SK-N-MC (cell line): Measurements from ENCODE around the gene ZSCAN12.

Experiments used
- EZH2 ChIP-seq: fragments of 200-600 bp; sonication (generic); IDR thresholded peaks from one replicate; pipeline ENCODE4 v1.6.1; 2017; ENCODE audit warnings: antibody characterized with exemption
- POLR2AphosphoS5 ChIP-seq: IDR thresholded peaks from 2 replicates; pipeline ENCODE4 v1.6.1; 2012; ENCODE audit warnings: mild to moderate bottlenecking, low read depth, low read length, borderline replicate concordance

GRCh38 chr6:28343898-28344677 lies 55.5 kb downstream of the ZSCAN12 start:
- TF ChIP-seq EZH2 (no peak), POLR2AphosphoS5 (no peak)
